Activated naive CD4-positive, alpha-beta T cell treated with Interleukin-2 at 50 U/mL for 16 hours (primary cell): ENCODE results near the gene TSACC.
"Not testable (repeated sequence)": the region's sequence is repeated elsewhere in the genome, so short reads cannot be mapped to it uniquely, and the experiment has no call there.

Experiments used
- DNase-seq: peaks from one replicate; pipeline ENCODE4 v3.0.0-alpha.2; 2020

TSACC gene

DNA sequence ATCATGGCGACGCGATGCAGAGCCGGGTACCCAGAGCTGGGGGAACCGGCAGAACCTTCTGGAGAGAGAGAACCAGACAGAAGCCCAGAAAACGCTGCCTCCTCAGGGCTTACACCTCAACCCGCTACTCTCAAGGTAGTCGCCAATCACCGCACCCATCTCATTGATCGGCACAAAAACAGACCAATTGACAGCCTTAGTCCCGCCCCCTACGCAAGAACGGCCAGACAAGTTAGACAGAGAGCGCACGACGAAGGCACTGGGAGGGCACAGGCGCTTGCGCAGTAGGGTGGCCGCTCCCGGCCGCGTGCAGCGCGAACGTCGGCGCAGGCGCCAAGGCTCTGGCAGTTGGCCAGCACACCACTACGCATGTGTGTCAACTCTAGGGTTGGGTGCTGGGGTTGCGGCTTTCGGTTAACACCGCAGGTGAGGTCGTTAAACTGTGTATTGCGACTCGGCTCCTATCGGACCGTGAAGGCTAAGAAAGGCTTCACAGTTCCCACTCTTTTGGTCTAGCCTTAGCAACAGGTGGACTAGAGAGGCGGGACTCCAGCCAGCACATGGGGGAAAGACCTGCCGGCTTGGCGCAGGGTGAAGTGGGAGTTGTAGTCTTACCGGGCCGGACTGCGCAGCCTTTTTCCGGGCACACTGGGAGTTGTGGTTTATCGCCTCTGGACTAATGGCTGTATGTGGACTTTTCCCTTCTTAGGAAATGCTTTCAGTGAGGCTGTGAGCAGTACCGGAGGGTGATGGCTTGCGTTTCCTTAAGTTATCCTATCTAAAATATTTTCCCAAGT is at the start of gene TSACC, which contains the start of gene CCT3:
Gene TSACC (plus strand): TSS at position 347 of the 797 bp plus-strand sequence. CDS start 1,232 bp downstream, outside the sequence.
Gene CCT3 (minus strand): TSS at position 113 of the 797 bp plus-strand sequence. CDS start 108 bp downstream, at position 5.
- peak; percentile 99 for DNase-seq

DNA sequence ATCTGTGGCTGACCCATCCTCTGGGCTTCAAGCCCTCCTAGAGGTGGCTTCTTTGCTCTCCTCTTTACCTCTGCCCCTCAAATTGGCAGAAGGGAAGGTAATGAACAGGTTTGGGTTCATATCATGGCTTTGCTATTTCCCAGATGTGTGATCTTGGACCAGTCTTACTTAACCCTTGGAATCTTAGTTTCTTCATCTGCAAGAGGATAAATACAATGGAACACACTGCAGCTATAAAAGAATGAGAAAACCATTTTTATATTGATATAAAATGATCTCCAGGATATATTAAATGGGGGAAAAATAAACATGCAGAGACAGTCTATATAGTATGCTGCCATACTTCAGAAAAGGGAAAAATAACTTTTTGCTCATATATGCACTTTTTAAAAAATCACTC is 48.5 kb upstream of the TSACC start:
- DNase-seq: no peak

DNA sequence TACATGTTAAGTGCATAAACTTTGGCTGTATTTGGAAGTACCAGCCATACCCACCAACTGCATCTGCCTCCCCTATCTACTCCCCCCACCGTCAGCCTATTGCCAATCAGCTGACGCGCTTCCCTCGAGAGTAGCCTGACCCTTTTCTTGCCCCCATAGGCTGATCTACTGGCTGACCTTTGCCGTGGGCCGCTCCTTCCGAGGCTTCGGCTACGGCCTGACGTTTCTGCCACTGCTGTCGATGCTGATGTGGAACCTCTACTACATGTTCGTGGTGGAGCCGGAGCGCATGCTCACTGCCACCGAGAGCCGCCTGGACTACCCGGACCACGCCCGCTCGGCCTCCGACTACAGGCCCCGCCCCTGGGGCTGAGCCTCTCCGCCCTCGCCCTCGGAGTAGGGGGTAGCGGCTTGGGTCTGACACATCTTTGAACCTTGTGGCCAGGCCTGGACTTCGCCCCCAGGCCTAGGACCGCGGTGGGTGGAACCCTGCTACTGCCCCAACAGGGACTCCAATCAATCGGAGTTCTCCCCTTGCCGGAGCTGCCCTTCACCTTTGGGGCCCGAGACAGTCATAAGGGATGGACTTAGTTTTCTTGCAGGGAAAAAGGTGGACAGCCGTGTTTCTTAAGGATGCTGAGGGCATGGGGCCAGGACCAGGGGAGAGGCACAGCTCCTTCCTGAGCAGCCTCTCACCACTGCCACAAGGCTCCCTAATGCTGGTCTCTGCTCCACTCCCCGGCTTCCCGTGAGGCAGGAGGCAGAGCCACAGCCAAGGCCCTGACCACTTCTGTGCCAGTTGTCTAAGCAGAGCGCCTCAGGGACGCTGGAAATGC is 46.9 kb upstream of the TSACC start:
- DNase-seq: no peak

DNA sequence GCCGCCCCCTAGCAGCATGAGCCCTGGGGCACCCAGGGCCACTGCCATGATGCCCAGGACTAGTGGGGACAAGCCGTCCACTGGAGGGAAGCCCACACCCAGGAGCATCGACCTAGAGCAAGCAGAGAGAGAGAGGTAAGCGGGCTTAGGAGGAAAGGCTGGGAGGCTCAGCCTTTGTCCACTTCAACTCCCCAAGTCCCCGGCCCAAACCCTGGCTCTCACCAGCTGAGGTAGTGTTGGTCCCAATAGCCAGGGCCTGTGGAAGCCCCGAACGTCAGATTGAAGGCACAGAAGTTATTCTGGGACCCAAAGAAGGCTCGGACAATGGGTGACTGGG is 45.3 kb upstream of the TSACC start:
- DNase-seq: no peak

DNA sequence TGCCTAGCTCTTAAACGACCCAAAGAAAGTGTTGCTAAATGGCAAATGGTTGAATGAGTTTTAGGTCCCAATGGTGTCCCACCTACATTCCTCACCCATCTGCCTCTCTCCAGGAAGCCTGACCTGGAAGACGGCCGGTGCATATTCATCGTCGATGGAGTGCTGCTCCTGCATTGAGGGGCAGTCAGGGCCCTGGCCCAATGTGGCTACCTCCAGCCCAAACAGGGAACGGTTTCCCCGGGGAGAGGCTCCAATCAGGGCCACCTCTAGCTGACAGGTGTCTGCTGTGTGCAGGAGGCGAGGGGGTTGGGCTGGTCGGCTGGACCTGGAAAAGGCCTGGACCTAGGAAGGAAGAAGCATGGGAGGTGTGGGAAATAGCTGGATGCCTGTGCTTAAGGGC is 44.4 kb upstream of the TSACC start:
- DNase-seq: no peak

DNA sequence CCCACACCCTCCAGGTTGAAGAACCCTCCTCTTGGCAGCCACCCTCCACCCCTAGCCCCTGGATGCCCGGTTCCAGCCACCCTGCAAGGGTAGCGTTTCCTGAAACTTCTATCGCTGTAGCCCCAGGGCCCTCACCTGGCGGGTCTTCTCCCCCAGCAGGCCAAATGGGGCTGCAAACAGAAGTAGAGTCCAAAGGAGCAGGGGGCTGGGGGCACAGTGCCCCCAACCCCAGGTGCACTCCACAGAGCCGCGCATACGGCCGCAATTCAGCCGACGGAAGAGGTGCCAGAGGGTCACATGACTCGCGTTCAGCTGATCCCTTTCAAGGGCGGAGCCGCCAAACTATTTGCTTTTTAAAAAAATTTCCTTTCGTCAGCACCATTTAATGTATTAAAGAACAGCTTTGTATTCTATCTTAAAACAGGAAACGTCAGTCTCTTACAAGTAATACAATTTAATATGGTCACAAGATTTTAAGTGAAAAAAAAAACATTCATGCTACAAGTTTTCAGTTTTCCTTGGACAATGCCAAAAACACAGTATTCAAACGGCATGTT is 42.9 kb upstream of the TSACC start, which contains the start of gene GLMP:
Gene GLMP (minus strand): TSS at position 289 of the 557 bp plus-strand sequence. CDS start 34 bp downstream, at position 255.
- peak; percentile 55 for DNase-seq

DNA sequence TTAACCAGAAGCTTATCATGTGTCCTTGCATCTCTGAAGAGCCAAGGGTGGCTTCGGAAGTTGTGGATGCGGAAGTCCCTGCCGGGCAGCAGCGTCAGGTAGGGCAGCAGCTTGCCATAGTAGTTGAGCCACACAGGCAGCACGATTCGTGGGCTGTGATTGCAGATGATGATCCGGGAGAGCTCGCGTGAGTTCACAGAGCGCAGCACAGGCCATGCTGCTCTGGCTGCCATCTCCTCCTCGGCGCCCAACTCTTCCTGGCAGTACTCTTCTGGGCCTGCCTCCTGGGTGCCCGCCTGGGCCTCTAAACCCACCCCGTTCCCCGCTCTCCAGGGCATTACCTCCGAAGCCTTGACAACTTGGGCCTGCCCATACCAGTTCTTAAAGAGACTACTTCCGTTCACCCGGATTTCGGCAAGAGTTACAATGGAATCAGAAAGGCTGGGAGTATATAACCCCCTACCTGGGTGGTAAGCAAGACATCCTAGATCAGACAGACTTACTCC is 39.4 kb upstream of the TSACC start, which contains the start of gene VHLL:
Gene VHLL (minus strand): TSS at position 456 of the 506 bp plus-strand sequence. CDS start 118 bp downstream, at position 338.
- DNase-seq: no peak

DNA sequence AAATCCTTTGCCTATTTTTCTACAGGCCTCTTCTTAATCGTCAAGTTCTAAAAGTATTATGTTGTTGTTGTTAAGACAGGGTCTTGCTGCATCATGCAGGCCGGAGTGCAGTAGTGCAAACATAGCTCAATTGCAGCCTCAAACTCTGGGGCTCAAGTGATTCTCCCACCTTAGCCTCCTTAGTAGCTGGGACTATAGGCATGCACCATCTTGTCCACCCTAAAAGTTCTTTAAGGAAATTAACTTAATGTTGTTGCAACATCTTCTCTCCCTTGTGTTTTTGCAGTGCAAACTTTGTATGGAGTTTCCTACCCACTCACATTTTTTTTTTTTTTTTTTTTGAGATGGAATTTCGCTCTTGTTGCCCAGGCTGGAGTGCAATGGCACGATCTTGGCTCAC is 35.1 kb upstream of the TSACC start:
- DNase-seq: no peak

DNA sequence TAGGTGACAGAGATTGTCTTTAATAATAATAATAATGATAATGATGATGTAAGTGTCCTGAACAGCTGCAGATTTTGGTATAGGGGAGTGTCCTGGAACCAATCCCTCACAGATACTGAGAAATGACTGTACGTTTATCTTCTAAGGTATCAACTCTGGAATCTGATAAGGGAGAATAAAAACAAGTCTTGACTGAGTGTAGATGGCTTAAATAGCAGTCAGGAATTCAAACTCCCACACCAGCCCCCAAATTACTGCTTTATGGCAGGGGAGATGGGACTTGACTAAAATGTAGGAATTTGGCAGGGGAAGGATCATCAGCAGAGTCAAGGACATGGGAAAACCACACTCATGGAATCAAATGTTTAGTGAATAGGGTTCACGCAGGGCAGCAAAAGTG is 33.1 kb upstream of the TSACC start:
- no peak for DNase-seq

DNA sequence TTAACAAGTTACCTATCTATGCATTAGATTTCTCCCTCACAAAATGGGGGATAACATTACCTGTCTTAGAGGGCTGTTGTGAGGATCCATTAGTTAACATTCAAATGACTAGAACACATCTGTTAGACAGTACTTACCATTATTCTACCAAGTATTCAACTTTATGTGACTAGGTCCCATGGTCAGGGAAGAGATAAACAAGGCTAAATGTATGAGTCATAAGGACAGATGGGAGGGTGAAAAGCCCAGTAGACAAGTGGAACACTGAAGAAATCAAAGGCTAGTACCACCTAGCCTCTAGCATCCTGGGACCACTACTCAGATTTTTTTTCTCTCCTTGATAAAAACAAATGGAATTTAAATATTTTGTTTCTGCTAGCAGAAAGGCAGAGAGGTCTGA is 30.2 kb upstream of the TSACC start:
- no peak for DNase-seq

DNA sequence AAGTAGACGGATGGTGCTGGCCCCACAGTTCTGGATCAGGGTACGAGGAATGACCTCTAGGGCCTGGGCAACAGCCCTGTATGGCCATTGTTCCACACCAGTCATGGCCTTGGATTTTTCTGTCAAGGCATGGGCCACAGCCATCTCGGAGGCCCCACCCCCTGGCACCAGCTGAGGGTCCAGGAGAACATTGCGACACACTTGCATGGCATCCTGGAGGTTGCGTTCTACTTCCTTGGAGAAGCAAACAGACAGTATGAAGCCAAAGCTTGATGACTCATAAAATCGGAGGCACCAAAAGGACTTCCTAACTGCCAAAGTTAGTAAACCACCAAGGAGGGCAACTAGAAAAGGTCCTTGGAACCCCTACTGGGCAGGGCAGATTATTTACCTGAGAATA is 27.4 kb upstream of the TSACC start:
- DNase-seq: no peak

DNA sequence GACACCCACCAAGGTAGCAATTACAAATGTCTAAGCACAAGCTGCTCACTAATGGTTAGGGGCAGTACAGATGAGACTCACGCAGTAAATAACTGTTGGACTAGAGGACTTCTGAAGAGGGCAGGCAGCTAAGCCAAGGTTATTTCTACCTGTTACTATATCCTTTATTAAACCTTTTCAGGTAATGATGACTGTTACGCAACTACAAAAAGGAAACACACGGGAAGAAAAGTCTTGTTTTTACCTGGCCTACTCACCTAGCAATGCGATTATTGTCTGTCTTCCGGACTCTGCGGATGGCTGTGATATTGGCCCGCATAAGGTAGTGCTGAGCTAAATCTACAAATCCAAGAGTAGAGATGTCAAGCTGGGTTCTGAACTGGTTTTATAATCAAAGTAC is 21.4 kb upstream of the TSACC start:
- DNase-seq: no peak

DNA sequence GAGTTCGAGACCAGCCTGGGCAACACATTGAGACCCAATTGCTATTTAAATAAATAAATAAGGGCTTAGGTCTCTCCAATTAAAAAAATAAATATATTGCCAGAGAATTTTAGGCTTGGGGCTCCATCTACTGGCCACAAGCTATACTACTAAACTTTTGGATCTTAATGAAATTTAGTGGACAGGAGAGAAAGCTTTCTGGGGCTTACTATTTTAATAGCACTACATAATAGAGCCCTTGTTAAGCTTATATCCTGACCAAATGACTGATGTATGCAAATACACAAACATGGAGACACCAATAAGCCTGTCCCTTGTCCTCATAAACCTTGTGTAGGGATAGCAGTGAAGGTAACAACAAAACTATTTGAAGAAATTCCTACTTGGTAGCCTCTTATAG is 18.7 kb upstream of the TSACC start:
- DNase-seq: no peak

DNA sequence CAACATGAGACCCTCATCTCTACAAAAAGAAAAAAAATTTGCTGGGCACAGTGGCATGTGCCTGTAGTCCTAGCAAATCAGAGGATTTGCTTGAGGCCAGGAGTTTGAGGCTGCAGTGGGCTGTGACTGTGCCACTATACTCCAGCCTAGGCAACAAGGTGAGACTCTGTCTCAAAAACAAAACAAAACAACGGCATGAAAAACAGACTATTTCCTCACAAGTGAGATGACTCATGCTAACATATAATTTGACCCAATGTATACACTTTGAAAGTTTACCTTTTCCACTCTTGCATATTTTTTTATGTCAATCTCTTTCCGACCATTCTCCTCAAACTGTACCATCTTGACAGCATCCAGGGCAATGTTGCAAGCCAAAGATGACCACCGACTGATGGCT is 17.8 kb upstream of the TSACC start:
- no peak for DNase-seq

DNA sequence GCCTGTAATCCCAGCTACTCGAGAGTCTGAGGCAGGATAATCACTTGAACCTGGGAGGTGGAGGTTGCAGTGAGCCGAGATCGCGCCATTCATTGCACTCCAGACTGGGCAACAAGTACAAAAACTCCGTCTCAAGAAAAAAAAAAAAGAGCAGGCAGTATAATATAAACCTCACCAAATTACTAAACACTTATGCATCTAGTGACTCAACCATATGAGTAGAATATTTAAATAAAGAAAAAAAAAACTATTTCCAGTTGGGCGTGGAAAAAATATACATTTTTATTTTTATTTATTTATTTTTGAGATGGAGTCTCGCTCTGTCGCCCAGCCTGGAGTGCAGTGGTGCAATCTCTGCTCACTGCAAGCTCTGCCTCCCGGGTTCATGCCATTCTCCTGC is 15.1 kb upstream of the TSACC start:
- DNase-seq: not testable (repeated sequence)

DNA sequence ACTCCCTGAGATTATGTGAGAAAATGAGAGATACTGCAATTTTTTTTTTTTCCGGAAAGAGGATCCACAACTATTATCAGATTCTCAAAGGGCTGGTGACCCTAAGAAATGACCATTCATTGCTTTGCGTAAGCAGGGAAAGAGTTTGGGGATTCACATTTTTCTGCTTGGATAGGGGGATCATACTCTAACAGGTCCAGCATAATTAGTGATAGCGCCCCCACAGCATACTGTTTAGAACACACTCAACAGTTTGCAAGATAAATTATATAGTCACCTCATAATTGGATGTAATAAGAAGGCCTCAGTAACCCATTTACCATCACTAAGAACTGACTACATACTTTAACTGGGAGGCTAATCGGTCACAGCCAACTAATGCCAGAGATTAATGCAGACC is 2.1 kb upstream of the TSACC start:
- DNase-seq: no peak

DNA sequence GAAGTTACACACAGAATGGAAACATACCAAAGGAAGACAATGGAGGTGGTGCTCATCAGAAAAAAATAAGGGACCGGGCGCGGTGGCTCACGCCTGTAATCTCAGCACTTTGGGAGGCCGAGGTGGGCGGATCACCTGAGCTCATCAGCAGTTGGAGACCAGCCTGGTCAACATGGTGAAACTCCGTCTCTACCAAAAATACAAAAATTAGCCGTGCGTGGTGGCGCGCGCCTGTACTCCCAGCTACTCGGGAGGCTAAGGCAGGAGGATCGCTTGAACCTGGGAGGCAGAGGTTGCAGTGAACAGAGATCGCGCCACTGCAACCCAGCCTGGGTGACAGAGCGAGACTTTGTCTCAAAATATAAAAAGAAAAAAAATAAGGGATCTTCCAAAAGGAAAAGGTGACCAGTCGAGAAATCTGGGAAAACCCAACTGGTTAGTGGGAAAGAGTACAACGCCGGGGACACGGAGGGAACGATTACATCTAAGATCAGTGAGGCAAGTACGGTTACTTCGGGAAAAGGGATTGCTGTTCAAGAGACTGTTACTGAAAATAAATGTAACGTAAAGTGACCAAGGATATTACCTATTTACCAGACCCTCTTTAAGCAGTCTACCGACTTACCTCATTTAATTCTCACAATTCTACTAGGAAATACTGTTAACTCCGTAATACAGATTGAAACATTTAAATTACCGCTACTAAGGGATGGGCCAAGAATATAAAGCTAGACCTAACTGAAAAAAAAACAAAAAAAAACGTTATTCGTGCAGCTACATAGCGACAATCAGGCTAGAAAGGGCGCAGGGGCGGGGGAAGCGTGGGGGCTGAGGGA is 1.1 kb upstream of the TSACC start:
- DNase-seq: peak; percentile 11

DNA sequence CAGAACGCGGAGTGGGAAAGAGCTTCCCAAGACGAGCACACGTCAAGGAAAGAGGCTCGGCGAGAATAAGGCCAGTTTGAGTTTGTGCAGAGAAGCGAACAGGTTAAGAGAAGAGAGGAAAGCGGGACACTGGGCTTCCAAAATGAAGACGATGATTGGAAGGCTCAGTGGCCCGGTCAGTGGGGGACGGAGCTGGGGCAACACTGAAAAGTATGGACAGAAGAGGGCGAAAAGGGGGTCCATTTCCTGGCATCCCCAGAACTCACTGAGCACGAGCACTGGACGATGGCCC is 492 bp upstream of the TSACC start:
- DNase-seq: peak; percentile 40

DNA sequence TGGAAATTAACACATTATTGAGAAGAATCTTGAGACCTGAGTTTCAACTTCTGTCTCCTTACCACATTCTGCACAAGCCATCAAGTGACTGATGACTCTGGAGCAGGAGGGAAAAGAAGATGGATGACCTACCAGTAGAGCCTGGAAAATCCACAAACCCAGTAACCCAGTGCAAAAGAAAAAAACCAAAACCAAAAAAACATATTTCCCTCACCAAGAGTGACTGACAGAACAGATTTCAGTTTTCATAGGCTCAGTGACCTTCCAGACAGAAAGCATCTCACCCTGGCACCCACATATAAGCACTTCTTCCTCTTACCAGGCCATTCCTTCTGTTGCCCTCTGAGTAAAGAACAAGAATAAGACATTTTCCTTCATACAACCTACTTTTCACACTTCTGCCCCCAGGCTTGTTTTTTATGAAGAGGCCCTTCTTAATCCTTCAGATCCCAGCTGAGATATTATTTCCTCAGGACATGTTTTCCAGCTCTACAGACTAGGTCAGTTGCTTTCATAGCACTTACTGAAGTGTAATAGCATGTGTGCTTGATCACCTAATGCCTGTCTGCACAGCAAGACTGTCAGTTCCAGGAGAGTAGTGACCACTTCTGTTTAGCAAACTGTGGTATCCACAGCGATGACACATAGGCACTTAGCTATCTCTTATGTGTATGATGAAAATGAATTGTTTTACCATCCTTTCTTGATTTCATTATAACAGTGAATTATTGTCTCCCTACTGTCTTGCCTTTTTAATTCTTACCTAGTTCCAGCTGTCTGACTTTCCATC is 4.0 kb downstream of the TSACC start:
- DNase-seq: no peak

DNA sequence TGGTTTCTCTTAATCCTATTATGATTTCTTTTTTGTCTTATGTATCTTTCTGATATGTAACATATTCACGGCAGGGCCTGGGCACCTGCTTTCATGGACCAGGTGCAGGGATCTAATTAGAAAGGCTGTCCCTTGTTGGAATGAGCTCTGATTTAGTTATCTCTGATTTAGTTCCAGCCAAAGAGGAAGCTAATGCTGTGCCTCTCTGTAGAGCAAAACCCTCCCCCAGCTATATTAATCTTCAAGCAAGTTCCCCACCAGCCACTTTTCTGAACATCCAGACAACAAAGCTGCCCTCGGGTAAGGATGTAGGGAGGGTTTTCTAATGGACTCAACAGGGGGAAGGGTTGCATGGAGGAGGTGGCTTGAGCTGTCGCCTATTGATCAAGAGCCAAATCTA is 6.1 kb downstream of the TSACC start:
- no peak for DNase-seq

DNA sequence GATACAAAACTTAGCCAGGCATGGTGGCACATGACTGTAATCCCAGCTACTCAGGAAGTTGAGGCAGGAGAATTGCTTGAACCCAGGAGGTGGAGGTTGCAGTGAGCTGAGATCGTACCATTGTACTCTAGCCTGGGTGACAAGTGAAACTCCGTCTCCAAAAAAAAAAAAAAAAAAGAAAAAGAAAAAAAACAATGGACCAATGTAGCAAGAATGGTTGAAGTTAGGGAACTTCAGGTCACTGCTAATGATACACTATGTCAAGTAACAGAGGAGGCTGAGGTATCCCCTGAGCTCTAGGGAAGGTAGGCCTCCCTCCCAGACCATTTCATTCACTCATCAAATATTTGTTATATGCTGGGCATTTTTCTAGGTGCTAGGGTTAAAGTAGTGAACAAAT is 7.7 kb downstream of the TSACC start:
- DNase-seq: not testable (repeated sequence)

DNA sequence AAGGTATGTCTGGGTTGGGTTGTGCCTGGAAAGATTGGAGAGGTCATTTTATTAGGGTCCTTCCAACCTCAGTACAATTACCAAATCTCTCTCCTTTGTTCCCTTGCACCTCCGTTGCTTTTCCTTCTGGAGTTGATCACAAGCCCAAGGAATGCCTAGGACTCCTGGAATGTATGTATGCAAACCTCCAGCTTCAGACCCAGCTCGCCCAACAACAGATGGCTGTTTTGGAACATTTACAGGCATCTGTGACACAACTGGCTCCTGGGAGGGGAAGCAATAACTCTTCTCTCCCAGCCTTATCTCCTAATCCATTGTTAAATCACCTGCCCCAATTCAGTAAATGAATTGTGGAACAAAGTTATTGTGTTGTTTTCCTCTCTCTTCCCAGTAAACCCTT is 8.3 kb downstream of the TSACC start:
- DNase-seq: no peak
